ENCODE data around the gene NCKAP5. TPM values are rescaled to one million over a fixed set of nuclear protein-coding genes. Genes with fewer than 3 reads are reported as not detected.

NCKAP5 gene
- total RNA-seq, 1 donor from 2014 or later = 0.59 TPM

- DNase-seq (ENCODE audit: low read depth, low spot score) = no peak
Measured at GRCh38 chr2:133458280-133458679, 110.0 kb downstream of the NCKAP5 start.

DNA sequence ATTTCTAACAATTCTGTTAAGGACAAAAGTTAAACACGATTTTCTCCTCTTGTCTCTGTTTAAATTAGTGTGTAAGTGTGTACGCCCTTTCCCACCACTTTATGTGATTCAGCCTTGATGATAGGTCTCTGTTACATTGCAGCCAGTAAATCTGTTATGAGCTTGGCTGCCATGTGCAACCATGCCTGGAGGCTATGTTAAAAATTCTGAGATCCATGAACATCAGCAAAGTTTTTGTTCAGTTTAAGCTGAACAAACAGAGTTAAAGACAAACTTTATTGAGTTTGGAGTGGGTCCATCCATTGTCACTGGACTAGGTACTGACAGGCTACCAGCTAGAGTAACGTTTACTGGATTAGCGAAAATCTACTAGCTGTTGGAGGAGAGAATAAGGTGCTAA is 110.4 kb downstream of the NCKAP5 start:
- no peak for DNase-seq (ENCODE audit: low read depth, low spot score)

DNA sequence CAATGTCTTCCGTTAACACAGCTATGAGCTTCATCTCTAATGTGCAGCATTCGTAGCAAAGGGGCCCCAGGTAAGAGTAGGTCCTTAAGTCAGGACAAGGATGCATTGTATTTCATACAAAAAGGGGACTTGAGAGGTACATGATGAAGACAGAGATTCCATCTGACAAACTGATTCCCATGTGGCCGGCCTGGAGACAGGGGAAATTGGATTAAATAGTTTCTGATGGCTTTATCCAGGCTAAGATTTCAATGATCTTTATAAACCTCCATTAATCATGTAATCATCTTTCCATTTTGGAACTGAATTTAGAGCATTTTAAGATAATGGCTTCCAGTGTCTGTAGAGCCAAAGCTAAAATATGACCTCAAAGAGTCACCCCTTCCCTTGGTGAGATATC is 111.3 kb downstream of the NCKAP5 start:
- DNase-seq (ENCODE audit: low read depth, low spot score) = no peak

DNA sequence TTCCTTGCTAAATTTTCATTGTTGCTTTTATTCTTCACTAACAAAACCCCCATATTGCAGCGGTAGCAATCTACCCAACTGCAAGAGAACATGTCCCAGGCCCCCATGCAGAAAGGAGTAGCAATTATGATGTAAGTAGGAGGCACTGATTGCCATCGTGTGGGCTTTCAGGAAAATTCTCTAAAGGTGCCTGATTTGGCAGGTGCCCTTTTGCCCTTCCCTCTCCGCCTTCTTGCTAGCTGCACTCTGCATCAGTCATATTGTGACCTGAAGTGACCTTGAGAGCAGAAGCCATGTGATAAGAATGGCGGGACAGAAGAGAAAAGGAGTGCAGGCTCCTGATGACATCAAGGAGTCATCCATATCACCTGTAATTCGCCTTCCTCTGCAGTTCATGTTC is 112.1 kb downstream of the NCKAP5 start:
- no peak for DNase-seq (ENCODE audit: low read depth, low spot score)

DNA sequence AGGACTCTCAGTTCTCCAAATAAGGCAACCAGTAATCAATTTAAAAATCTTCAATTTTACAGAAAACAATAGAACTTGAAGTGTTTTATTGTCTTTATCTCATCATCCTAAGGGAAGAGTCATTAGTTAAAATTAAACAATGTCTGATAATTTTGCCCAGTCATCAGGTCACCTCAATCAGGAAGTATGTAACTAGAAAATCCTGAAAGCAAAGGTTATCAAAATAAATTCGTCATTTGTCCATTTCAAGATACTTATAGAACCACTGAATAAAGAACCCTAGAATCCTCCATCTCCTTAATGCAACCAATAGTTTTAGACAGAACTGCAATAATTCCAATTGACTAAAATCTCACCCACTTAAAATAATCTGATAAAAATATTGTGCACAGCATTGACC is 115.2 kb downstream of the NCKAP5 start:
- no peak for DNase-seq (ENCODE audit: low read depth, low spot score)

DNA sequence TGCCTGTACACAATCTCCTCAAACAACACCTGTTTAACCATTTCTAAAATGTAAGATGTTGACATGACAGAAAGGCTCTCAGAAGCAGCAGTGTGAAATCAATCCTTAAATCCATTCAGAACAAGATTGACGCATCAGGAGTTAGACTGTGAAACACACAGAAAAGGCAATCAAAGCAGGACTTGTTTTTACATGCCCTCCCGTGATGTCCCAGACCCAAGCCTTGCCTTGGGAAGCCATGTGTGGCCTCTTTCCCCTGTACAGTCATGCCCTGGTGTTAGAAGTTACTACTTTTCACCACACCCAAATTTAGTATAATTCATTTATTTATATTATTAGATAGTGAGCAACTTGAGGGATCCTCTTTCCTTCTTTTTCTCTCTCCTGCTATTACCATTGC is 115.7 kb downstream of the NCKAP5 start:
- no peak for DNase-seq (ENCODE audit: low read depth, low spot score)

DNA sequence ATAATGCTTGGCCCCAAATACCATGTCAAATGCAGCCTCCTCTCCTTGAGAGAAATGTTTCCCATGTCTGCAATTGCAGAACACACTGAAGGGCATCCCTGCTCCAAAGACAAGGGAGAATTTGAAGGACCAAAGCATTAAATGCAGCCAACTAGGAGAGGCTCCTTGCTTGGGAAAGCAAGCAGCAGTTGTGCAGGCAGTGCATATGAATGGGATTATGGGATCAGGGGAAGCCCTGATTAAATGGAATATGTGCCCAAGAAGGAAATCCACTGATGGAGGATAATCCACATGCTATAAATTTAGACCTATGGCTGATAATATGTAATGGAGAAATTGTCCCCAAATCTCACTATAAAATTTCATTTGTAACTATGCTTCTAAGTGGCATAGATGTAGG is 116.1 kb downstream of the NCKAP5 start:
- no peak for DNase-seq (ENCODE audit: low read depth, low spot score)

GRCh38 chr2:133448195-133448594 is 120.1 kb downstream of the NCKAP5 start:
- no peak for DNase-seq (ENCODE audit: low read depth, low spot score)

- no peak for DNase-seq (ENCODE audit: low read depth, low spot score)
Measured at GRCh38 chr2:133447303-133447702, 121.0 kb downstream of the NCKAP5 start.

DNA sequence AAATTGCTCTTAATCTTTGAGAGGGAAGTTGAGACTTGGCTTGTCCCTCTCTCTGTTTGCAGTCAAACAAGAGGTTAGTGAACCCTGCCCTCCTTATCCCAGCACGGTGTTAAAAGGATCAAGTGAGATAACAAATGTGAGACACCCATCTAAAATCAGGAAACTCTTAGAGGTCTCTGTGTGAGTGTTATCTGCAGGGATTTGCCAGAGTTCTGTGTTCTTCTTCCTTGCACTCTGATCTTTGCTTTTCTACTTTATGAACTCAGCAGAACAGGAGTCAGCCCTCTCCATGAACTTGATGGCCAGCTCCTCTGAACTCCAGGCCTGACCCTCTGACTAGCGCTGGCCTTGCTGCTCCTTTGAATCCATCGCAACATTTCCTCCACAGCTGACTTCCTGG is 123.8 kb downstream of the NCKAP5 start:
- no peak for DNase-seq (ENCODE audit: low read depth, low spot score)

GRCh38 chr2:133442393-133442792 is 125.9 kb downstream of the NCKAP5 start:
- DNase-seq (ENCODE audit: low read depth, low spot score) = no peak

DNA sequence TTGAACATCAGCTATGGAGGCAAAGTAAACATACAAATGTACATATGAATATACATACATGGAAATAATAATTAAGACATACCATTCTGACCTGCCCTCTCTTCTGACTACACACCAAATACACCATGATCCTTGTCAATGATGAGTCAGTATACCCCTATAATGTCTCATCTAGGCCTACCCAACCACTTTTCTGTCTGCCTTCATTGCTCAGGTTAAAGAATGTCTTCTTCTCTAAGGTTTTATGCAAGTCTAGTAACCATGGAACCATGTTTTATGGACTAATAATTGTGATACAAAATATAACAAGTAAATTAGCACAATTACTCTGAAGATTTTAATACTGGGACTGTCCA is 128.7 kb downstream of the NCKAP5 start:
- no peak for DNase-seq (ENCODE audit: low read depth, low spot score)

- DNase-seq (ENCODE audit: low read depth, low spot score) = no peak
Measured at GRCh38 chr2:133438848-133439564, 129.3 kb downstream of the NCKAP5 start.

GRCh38 chr2:133438026-133438425 is 130.2 kb downstream of the NCKAP5 start:
- no peak for DNase-seq (ENCODE audit: low read depth, low spot score)

GRCh38 chr2:133437492-133437891 is 130.8 kb downstream of the NCKAP5 start:
- no peak for DNase-seq (ENCODE audit: low read depth, low spot score)

GRCh38 chr2:133434959-133435668 is 133.1 kb downstream of the NCKAP5 start:
- no peak for DNase-seq (ENCODE audit: low read depth, low spot score)

GRCh38 chr2:133433455-133434451 is 134.5 kb downstream of the NCKAP5 start:
- no peak for DNase-seq (ENCODE audit: low read depth, low spot score)

GRCh38 chr2:133432778-133433177 is 135.5 kb downstream of the NCKAP5 start:
- DNase-seq (ENCODE audit: low read depth, low spot score) = no peak

GRCh38 chr2:133431289-133431688 is 137.0 kb downstream of the NCKAP5 start:
- DNase-seq (ENCODE audit: low read depth, low spot score) = no peak

DNA sequence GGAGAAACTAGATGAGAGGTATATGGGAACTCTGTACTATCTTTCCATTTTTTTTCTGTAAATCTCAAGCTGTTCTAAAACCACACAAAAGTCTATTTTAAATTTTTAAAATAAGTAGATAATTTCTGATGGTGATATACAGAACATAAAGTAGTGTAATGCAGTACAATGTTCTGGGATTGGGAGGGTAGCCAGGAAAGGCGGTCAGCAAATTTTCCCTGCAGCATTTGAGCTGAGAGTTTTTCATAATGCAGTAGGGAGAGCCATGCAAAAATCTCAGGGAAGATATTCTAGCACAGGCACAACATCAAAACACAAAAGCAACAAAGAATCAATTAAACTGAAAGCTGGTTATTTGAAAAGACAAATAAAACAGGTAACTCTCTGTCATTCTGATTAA is 141.5 kb downstream of the NCKAP5 start:
- DNase-seq (ENCODE audit: low read depth, low spot score) = no peak

DNA sequence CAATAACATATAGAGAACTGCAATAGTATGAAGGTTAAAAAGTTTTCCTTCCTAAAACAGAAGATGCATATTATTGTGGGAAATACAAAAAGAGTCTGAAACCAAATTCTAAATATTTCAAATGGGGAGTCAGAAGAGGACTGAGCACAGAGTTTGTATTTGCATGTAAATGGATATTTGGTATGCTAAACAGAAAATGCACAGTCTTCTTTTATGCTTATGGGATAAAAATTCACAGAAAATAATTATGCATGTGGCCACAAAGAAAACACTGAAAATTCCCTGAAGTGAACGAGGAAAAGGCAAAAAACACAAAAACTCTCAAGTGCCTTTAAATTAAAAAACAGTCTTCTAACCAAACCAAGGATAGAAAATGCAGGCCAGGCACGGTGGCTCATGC is 142.7 kb downstream of the NCKAP5 start:
- DNase-seq (ENCODE audit: low read depth, low spot score) = no peak

DNA sequence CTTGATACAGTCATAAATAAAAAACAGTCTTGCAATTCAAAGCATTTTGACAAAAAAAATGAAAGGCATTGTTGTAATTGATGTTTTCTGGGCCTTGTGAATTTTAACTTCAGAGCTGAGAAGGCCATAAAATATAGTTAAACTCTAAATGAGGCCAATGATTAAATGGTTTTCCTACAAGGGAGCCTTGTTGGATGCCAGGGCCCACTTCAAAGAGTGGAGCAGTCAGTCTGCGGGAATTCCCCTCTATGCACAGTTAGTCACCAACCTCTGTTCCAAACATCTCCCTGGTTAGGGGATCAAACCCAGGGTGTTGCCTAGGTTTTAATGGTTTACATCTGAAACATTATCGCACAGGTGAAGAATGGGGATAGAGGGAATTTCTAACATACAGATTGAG is 143.4 kb downstream of the NCKAP5 start:
- no peak for DNase-seq (ENCODE audit: low read depth, low spot score)

Measured in pulmonary artery endothelial cell (primary cell).